Ectodermal cell (in vitro differentiated cells): ENCODE results near the gene DNAH17.

ENCODE experiments used
- H3K27ac ChIP-seq: 2 replicates; pipeline ENCODE4 v1.7.0; 2013; ENCODE audit warnings: mild to moderate bottlenecking, low read depth, low read length; ENCODE audit not compliant: insufficient read depth, poor library complexity, severe bottlenecking
- H3K27me3 ChIP-seq: 2 replicates; pipeline ENCODE4 v1.7.0; 2013; ENCODE audit warnings: mild to moderate bottlenecking, low read length; ENCODE audit not compliant: insufficient read depth, control insufficient read depth, poor library complexity, severe bottlenecking
- H3K36me3 ChIP-seq: one replicate; pipeline ENCODE4 v1.7.0; 2013; ENCODE audit warnings: low read length; ENCODE audit not compliant: control insufficient read depth, insufficient read depth
- H3K4me1 ChIP-seq: one replicate; pipeline ENCODE4 v1.7.0; 2013; ENCODE audit warnings: low read length; ENCODE audit not compliant: control insufficient read depth, insufficient read depth
- H3K4me3 ChIP-seq: 2 replicates; pipeline ENCODE4 v1.7.0; 2013; ENCODE audit warnings: low read depth, low read length, control low read depth; ENCODE audit not compliant: insufficient read depth
- H3K9me3 ChIP-seq: 2 replicates; pipeline ENCODE4 v1.7.0; 2013; ENCODE audit warnings: mild to moderate bottlenecking, low read length, moderate library complexity; ENCODE audit not compliant: control insufficient read depth
- WGBS, 2 experiments: methylation state at CpG; one replicate each; pipeline ENCODE4 v1.1.7; 2013; ENCODE audit warnings: missing lambda C conversion rate in 2 of 2; 5-methylcytosine and 5-hydroxymethylcytosine counted together

The DNAH17 gene

DNA sequence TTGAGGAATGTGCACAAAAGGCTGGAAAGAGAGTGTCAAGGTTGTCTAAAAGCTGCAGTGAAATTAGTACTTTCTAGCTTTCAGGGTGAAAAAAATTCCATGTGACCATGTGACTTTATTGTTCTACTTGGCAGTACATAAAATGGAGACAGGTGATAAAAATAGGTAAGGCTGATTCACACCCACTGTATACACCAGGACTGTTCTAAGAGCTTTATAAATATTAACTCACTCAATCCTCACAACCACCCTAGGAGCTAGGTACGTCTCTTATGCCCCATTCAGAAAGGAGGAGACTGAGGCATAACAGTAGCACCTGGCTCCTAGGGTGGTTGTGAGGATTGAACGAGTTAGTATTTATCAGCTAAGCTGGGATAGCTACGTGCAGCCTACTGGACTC is 28.2 kb upstream of the DNAH17 start:
- no peak overlapping the region for H3K27ac ChIP-seq
- H3K9me3 ChIP-seq = no peaks in the 10 kb centered on the region
- 89 to 93% methylated on average over 3 of the region's 3 CpGs for WGBS, 2 experiments

DNA sequence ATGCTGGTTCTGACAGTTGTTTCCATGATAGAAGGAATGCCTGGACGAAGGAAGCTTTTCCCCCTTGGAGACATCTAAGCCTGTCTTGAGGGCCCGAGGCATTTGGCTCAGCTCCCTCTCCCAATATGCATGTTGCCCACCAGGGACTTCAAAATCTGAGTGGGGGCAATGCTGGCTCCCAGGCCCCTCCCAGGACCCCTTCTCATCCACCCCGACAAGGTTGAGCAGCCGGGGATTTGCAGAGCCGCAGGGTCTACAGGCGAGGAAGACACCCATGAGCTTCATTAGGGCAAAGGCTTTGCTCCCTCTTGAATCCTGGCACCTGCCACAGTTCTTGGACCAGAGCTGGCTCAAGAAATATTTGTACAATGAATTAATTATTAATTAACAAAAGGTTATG is 25.1 kb upstream of the DNAH17 start:
- H3K4me3 ChIP-seq = no peak overlapping the region
- WGBS, 2 experiments = 91 to 96% methylated on average over 6 of the region's 6 CpGs
- no peaks in the 10 kb centered on the region for H3K36me3 ChIP-seq
- no peaks in the 10 kb centered on the region for H3K4me1 ChIP-seq
- H3K9me3 ChIP-seq = no peaks in the 10 kb centered on the region
- H3K27me3 ChIP-seq = no peaks in the 10 kb centered on the region
- H3K27ac ChIP-seq = no peak overlapping the region

More for the DNA sequence above, 28.2 kb upstream of the DNAH17 start:
- no peak overlapping the region for H3K4me3 ChIP-seq
- no peaks in the 10 kb centered on the region for H3K36me3 ChIP-seq
- no peaks in the 10 kb centered on the region for H3K27me3 ChIP-seq
- H3K4me1 ChIP-seq = no peaks in the 10 kb centered on the region

DNA sequence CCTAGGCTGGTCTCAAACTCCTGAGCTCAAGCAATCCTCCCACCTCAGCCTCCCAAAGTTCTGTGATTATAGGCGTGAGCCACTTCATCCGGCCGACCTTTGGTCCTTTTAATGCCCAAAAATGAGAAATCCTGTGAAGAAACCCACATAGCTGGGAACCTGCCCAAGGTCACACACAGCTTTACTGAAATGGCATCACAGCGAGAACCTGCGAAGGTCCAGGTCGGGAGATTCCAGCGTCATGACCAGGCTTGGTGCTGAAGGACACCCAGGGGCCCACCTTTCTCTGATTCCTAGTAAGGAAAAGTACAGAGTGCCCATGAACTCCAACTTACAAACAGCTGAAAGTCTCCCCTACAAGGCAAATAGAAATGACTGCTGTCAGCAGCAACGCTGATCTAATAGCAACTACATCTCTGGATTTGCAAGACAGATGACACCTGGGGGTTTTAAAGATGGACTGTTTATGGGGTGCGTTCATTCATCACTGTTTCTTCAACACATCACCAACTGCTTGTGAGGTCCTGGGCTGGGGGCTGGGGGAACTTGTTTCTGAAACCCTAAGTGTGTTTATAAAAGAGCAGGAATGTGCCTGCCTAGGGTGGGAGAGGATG is 24.5 kb upstream of the DNAH17 start:
- WGBS, 2 experiments = 87% methylated on average over 9 of the region's 9 CpGs
- no peaks in the 10 kb centered on the region for H3K27me3 ChIP-seq
- H3K4me3 ChIP-seq = no peak overlapping the region
- H3K36me3 ChIP-seq = no peaks in the 10 kb centered on the region
- no peaks in the 10 kb centered on the region for H3K9me3 ChIP-seq
- H3K27ac ChIP-seq = no peak overlapping the region
- no peaks in the 10 kb centered on the region for H3K4me1 ChIP-seq

DNA sequence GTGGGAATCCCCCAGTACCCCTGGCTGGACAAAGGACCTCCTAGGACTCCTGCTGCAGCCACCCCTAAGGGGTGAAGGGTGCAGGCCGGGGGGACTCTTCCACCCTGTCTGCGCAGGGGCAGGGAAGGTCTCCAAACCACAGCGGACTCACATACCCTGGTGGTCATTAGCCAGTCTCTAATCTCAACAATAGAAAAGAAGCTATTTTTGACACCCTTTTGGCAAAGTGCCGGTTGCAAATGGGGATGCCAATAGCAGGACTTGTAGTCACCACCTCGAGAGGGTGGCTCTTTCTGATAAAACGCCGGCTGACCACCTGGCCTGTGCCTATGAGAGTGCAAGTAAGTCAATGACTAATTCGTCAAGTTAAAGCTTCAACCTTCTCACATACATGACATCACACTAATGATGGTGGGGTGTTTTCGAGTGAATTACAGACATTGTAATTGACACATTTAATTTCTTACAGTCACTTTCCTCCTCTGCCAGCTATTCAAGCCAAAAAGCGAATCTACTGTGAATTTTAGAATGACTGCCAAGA is 23.1 kb upstream of the DNAH17 start:
- Histone ChIP-seq H3K4me1 (no peaks in the 10 kb centered on the region), H3K9me3 (no peaks in the 10 kb centered on the region), H3K27ac (no peak overlapping the region), H3K27me3 (no peaks in the 10 kb centered on the region), H3K36me3 (no peaks in the 10 kb centered on the region), H3K4me3 (no peak overlapping the region)
- WGBS, 2 experiments = 95 to 96% methylated on average over 9 to 10 of the region's 10 CpGs

DNA sequence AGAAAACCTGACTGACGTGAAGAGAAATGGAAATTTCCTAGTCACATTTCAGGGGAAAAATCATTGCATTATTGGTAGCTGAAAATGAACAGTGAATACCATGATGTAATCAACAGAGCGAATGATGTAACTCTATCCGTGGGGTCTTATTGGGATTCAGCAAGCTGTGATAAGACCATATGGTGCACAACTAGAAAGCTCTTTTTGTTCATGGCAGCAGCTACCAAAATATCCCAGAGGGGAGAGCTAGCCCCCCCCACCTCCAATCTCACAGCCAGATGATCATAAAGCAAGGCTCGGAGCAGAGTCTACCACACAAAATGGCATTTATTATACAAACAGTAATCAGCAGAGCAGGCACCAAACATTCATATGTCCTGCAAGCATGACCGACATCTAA is 22.2 kb upstream of the DNAH17 start:
- Histone ChIP-seq H3K27me3 (no peaks in the 10 kb centered on the region), H3K36me3 (no peaks in the 10 kb centered on the region), H3K27ac (no peak overlapping the region), H3K4me1 (no peaks in the 10 kb centered on the region), H3K4me3 (no peak overlapping the region), H3K9me3 (no peaks in the 10 kb centered on the region)
- 93 to 94% methylated on average over 5 of the region's 5 CpGs for WGBS, 2 experiments

DNA sequence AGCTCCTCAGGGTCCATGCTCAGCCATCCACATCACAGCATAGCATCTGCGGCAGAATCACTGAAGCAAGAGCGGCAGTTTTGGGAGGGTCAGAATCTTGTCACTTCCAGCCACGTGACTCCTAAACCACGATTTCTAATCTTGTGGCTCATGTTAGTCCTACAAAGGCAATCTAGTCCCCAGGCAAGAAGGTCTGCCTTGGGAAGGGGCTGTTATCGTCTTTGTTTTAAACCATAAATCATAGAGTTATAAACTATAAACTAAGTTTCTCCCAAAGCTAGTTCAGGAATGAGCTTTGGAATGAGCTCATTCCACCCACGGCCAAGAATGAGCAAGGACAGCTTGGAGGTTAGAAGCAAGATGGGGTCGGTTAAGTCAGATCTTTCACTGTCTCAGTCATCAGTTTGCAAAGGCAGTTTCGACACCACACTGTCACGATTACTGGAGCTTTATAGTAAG is 20.8 kb upstream of the DNAH17 start:
- no peak overlapping the region for H3K27ac ChIP-seq
- H3K9me3 ChIP-seq = no peaks in the 10 kb centered on the region
- H3K4me1 ChIP-seq = no peaks in the 10 kb centered on the region
- no peak overlapping the region for H3K4me3 ChIP-seq
- H3K36me3 ChIP-seq = no peaks in the 10 kb centered on the region
- no peaks in the 10 kb centered on the region for H3K27me3 ChIP-seq
- WGBS, 2 experiments = 92 to 95% methylated on average over 7 to 9 of the region's 9 CpGs

DNA sequence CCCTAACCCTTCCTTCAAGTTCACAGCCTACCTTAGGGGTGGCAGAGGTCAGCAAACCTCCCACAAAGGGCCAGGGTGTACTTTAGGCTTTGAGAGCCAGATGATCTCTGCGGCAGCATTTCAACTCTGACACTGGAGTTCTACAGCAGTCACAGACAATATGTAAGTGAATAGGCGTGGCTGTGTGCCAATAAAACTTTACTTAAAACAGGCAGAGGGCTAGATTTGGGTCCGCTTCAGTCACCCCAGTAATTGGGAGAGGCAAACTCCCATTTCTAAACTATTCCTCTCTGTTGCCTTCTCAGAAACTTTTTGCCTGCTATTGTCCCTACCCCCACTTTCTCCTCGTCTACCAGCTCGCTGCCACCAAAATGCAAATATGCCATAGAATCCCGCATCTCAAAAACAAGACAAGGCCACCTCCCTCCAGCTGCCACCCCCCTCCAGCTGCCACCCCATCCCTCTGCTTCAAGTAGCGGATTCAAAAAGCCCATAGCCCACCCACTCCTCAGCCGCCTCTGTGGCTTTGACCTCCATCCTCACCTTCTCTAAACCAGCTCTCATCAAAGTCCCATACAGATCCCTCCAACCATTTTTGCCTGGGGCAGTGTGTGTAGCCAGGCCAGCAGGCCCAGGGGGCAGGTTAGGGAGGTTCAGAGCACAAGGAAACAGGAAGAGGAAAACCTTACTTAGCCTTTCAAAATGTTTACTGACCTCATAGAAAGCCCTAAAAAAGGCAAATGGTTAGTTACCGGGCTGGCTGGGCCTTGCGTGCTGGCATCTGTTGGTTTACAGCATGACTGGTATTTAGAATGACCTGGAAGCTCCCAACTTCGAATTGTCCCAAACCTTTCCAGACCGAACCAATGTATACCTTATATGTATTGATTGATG is 19.9 kb upstream of the DNAH17 start:
- H3K4me1 ChIP-seq = no peaks in the 10 kb centered on the region
- no peak overlapping the region for H3K4me3 ChIP-seq
- no peaks in the 10 kb centered on the region for H3K9me3 ChIP-seq
- WGBS, 2 experiments = 79 to 82% methylated on average over 11 of the region's 12 CpGs
- no peak overlapping the region for H3K27ac ChIP-seq
- H3K36me3 ChIP-seq = no peaks in the 10 kb centered on the region
- no peaks in the 10 kb centered on the region for H3K27me3 ChIP-seq

DNA sequence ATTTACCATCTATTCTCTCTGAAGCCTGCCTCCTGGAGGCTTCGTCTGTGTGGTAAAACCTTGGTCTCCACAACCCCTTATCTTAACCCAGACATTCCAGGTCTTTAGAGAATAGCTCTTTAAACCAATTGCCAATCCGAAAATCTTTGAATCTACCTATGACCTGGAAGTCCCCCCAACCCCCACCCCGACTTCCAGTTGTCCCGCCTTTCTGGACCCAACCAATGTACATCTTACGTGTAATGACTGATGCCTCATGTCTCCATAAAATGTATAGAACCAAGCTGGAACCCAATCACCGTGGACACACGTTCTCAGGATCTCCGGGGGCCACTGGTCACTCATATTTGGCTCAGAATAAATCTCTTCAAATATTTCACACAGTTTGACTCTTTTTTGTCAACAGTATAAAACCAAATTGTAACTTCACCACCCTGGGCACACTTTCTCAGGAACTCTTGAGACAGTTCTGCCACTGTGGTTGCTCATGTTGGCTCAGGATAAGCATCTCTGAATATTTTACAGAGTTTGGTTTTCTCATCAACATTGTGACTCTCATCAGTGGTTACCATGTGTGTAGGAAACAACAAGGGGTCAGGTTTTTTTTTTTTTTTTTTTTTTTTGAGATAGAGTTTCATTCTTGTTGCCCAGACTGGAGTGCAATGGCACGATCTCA is 18.1 kb upstream of the DNAH17 start:
- WGBS, 2 experiments = 93 to 96% methylated on average over 9 of the region's 9 CpGs
- no peaks in the 10 kb centered on the region for H3K9me3 ChIP-seq
- no peak overlapping the region for H3K27ac ChIP-seq

DNA sequence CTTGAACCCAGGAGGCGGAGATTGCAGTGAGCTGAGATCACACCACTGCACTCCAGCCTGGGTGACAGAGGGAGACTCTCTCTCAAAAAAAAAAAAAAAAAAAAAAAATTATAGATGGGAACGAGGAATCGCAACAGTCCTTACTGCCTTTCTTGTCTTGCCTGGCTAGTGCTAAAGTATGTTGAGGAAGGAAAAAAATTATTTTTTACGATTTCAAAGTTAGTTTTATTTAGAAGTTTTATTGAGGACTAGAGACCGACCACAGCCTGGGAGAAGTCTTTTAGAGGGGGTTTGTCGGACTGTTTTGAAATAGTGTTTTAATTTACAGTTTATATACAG is 15.8 kb upstream of the DNAH17 start:
- WGBS, 2 experiments = 93 to 97% methylated on average over 6 of the region's 6 CpGs
- Histone ChIP-seq H3K9me3 (no peaks in the 10 kb centered on the region), H3K36me3 (no peaks in the 10 kb centered on the region), H3K4me3 (no peak overlapping the region), H3K27ac (no peak overlapping the region), H3K4me1 (no peaks in the 10 kb centered on the region), H3K27me3 (no peaks in the 10 kb centered on the region)

More for the DNA sequence above, 18.1 kb upstream of the DNAH17 start:
- no peaks in the 10 kb centered on the region for H3K36me3 ChIP-seq
- no peaks in the 10 kb centered on the region for H3K27me3 ChIP-seq
- no peaks in the 10 kb centered on the region for H3K4me1 ChIP-seq
- H3K4me3 ChIP-seq = no peak overlapping the region

DNA sequence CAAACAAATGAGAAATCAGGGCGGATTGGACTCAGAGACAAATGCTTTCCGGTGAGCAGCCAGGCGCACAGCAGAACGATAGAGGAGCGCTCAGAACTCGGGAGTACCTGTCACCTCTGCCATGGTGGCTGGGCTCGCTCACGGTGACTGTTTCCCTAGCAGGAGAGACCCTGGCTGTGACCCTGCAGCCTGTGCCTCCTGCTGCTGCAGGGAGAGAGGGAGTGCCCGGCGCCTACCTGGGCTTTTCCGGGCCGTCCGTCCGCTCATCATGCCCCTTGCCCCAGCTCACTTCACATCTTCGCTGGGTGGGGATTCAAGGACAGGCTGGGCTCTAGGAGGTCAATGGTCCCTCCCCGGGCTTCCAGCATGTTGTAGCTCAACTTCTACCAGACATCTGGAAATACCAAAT is 14.1 kb upstream of the DNAH17 start:
- no peak overlapping the region for H3K27ac ChIP-seq
- WGBS, 2 experiments = 91 to 92% methylated on average over 15 to 16 of the region's 16 CpGs
- no peak overlapping the region for H3K4me3 ChIP-seq
- no peaks in the 10 kb centered on the region for H3K36me3 ChIP-seq
- H3K9me3 ChIP-seq = no peaks in the 10 kb centered on the region
- no peaks in the 10 kb centered on the region for H3K27me3 ChIP-seq
- H3K4me1 ChIP-seq = no peaks in the 10 kb centered on the region
